HepG2 (cell line): Measurements from ENCODE around the gene RIPOR1. TPM values are rescaled to one million over a fixed set of nuclear protein-coding genes. Genes with fewer than 3 reads are reported as not detected.

ENCODE experiments used
- ARID3A ChIP-seq: IDR thresholded peaks from 2 replicates; pipeline ENCODE4 v1.6.1; 2012; ENCODE audit warnings: low read depth, low read length, improper control_type of control experiment
- CBX1 ChIP-seq: IDR thresholded peaks from one replicate; pipeline ENCODE4 v1.6.1; 2016; ENCODE audit warnings: antibody characterized with exemption, low read depth
- EEA1 ChIP-seq: sonication (generic); formaldehyde crosslinking; IDR thresholded peaks from 2 replicates; pipeline ENCODE4 v1.5.1; 2020; ENCODE audit warnings: mild to moderate bottlenecking, missing genetic modification reagents, borderline replicate concordance
- GABPA ChIP-seq, 2 experiments: IDR thresholded peaks; 2 replicates each; pipeline ENCODE4 v1.6.1; 2011 to 2016; ENCODE audit warnings: low read depth in 2 of 2, low read length in 1 of 2, missing biosample characterization in 1 of 2, missing genetic modification characterization in 1 of 2
- HIVEP1 ChIP-seq: sonication (generic); formaldehyde crosslinking; IDR thresholded peaks from 2 replicates; pipeline ENCODE4 v1.4.0; 2020; ENCODE audit warnings: mild to moderate bottlenecking, missing genetic modification reagents
- IRF2 ChIP-seq: IDR thresholded peaks from 2 replicates; pipeline ENCODE4 v1.6.1; 2018; ENCODE audit warnings: missing genetic modification reagents, missing compliant biosample characterization
- IRX3 ChIP-seq: sonication (generic); formaldehyde crosslinking; IDR thresholded peaks from 2 replicates; pipeline ENCODE4 v1.8.1; 2023; ENCODE audit warnings: mild to moderate bottlenecking, low read depth, missing genetic modification reagents, borderline replicate concordance
- KLF11 ChIP-seq: IDR thresholded peaks from 2 replicates; pipeline ENCODE4 v1.6.1; 2016; ENCODE audit warnings: missing compliant biosample characterization
- MED8 ChIP-seq: sonication (generic); formaldehyde crosslinking; IDR thresholded peaks from 2 replicates; pipeline ENCODE4 v1.8.1; 2023; ENCODE audit warnings: mild to moderate bottlenecking, missing genetic modification reagents; ENCODE audit not compliant: insufficient replicate concordance
- PHF21A ChIP-seq: sonication (generic); formaldehyde crosslinking; IDR thresholded peaks from 2 replicates; pipeline ENCODE4 v1.5.0; 2020; ENCODE audit warnings: mild to moderate bottlenecking, missing genetic modification reagents
- PRMT3 ChIP-seq: sonication (generic); formaldehyde crosslinking; IDR thresholded peaks from 2 replicates; pipeline ENCODE4 v1.8.1; 2022; ENCODE audit warnings: low read depth, mild to moderate bottlenecking, moderate library complexity, missing genetic modification reagents, borderline replicate concordance
- SIX1 ChIP-seq: sonication (generic); formaldehyde crosslinking; IDR thresholded peaks from 2 replicates; pipeline ENCODE4 v1.4.0; 2020; ENCODE audit warnings: missing genetic modification reagents, borderline replicate concordance
- SMYD3 ChIP-seq: sonication (generic); formaldehyde crosslinking; IDR thresholded peaks from 2 replicates; pipeline ENCODE4 v1.8.1; 2023; ENCODE audit warnings: mild to moderate bottlenecking, missing genetic modification reagents
- ZC3H13 ChIP-seq: sonication (generic); formaldehyde crosslinking; IDR thresholded peaks from 2 replicates; pipeline ENCODE4 v1.8.1; 2023; ENCODE audit warnings: mild to moderate bottlenecking, missing genetic modification reagents, moderate library complexity
- ZNF180 ChIP-seq: sonication (generic); formaldehyde crosslinking; IDR thresholded peaks from 2 replicates; pipeline ENCODE4 v1.4.0; 2020; ENCODE audit warnings: low read depth, missing genetic modification reagents, borderline replicate concordance
- ZNF3 ChIP-seq: IDR thresholded peaks from 2 replicates; pipeline ENCODE4 v1.7.0; 2017; ENCODE audit warnings: inconsistent platforms
- ZNF430 ChIP-seq: sonication (generic); formaldehyde crosslinking; IDR thresholded peaks from 2 replicates; pipeline ENCODE4 v1.9.0; 2021; ENCODE audit warnings: mild to moderate bottlenecking, missing genetic modification reagents
- ZNF567 ChIP-seq: sonication (generic); formaldehyde crosslinking; IDR thresholded peaks from 2 replicates; pipeline ENCODE4 v1.8.1; 2023; ENCODE audit warnings: mild to moderate bottlenecking, missing genetic modification reagents, borderline replicate concordance
- ZNF878 ChIP-seq: sonication (generic); formaldehyde crosslinking; IDR thresholded peaks from 2 replicates; pipeline ENCODE4 v1.8.1; 2023; ENCODE audit warnings: mild to moderate bottlenecking, missing genetic modification reagents, moderate library complexity
- polyA plus RNA-seq, 8 experiments: library from polyadenylated mRNA; depleted of rRNA in 3 of 8; stranded (reverse) in 7 of 8; unstranded in 1 of 8; fragments of >200 nt; fragmentation: Illumina TruSeq in 4 of 8; extraction: Trizol in 4 of 8; gene quantifications; 2 replicates each; pipeline versions ENCODE4 v1.2.1 to v1.2.3, GENCODE V29; 2011 to 2016; ENCODE audit warnings: low read depth in 4 of 8, missing spikeins in 1 of 8, mixed read lengths in 1 of 8; ENCODE audit not compliant: insufficient read depth in 1 of 8
- total RNA-seq, 5 experiments: library from RNA; depleted of rRNA; stranded (reverse); fragments of >200 nt; fragmentation: Illumina TruSeq; extraction: Trizol; gene quantifications; 2 replicates each; pipeline ENCODE4 v1.2.3, GENCODE V29; 2016; ENCODE audit warnings: low read depth in 1 of 5
- TF ChIP-seq, protein P1 (sequence below), 2 experiments: sonication (generic) in 1 of 2; formaldehyde crosslinking in 1 of 2; IDR thresholded peaks; 2 replicates each; pipeline versions ENCODE4 v1.5.1 to v1.6.1; 2011 to 2020; ENCODE audit warnings: borderline replicate concordance in 1 of 2, low read depth in 1 of 2, low read length in 1 of 2, mild to moderate bottlenecking in 1 of 2, missing genetic modification reagents in 1 of 2, moderate library complexity in 1 of 2
- TF ChIP-seq, protein P2 (sequence below), 2 experiments: sonication (generic) in 1 of 2; formaldehyde crosslinking in 1 of 2; IDR thresholded peaks; 2 replicates each; pipeline versions ENCODE4 v1.4.0 to v1.6.1; 2018 to 2020; ENCODE audit warnings: missing genetic modification reagents in 2 of 2, borderline replicate concordance in 1 of 2, low read depth in 1 of 2, mild to moderate bottlenecking in 1 of 2, missing biosample characterization in 1 of 2
- TF ChIP-seq, protein P3 (sequence below): sonication (generic); formaldehyde crosslinking; IDR thresholded peaks from 2 replicates; pipeline ENCODE4 v1.8.0; 2022; ENCODE audit warnings: low read depth, missing genetic modification reagents

RIPOR1 gene
- total and polyA plus RNA-seq, 2 of the 13 experiments (the other 11 are each of a cell fraction or from before 2014, with no cell fraction given), result 4.6 to 8.1 TPM

DNA sequence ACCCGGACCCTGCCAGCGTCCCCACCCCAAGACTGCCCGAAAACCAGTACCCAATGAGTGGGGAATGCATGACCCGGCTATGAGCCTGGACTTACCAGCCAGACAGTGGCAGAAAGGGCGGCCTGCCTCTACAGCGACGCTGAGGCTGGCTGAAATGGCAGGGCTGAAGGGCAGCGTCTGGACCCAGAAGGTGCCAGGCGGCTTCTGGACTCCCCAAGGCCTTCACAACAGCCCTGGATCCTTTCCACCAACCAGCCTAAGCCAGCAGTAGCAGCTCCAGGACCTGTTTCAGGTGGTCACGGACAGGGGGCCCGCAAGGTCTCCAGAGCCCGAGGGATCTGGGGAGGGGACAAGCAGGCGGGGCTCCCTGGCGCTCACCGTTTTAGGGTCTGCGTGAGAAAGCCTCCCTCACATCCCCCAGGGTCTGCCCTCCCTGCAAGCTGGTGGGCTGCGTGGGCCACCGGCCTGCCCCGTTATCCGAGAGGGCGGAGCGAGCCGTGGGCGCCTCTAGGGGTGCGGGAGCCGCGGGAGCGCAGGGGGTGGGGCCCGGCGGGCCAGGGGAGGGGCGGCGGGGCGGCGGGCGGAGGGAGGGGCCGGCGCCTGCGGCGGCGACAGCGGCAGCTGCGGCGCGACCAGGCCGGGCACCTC, at the start of gene RIPOR1 (continued):
- TF ChIP-seq, protein P1, sequence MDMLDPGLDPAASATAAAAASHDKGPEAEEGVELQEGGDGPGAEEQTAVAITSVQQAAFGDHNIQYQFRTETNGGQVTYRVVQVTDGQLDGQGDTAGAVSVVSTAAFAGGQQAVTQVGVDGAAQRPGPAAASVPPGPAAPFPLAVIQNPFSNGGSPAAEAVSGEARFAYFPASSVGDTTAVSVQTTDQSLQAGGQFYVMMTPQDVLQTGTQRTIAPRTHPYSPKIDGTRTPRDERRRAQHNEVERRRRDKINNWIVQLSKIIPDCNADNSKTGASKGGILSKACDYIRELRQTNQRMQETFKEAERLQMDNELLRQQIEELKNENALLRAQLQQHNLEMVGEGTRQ (IDR thresholded peaks at IDR 0.05; ENCODE audit: low read depth, low read length), result no peak
- TF ChIP-seq, protein P1 (CRISPR knock-in tag; IDR thresholded peaks at IDR 0.05; ENCODE audit: borderline replicate concordance), result no peak
- TF ChIP-seq ZNF3 (CRISPR knock-in tag) (no peak), SIX1 (no peak), GABPA (IDR thresholded peaks at IDR 0.05; ENCODE audit: low read depth, low read length) (no peak; the same call in 1 of the 2 replicates), GABPA (CRISPR knock-in tag; IDR thresholded peaks at IDR 0.05; ENCODE audit: low read depth) (no peak), HIVEP1 (peak; percentile 72; the same call in 1 of the 2 replicates), MED8 (no peak), SMYD3 (no peak), EEA1 (CRISPR knock-in tag) (0 out of 2 replicates have a peak, but pooled peaks have one; percentile 70), ZC3H13 (no peak), ZNF567 (CRISPR knock-in tag) (peak; percentile 66; the same call in 1 of the 2 replicates), KLF11 (CRISPR knock-in tag) (peak; percentile 70; the same call in 1 of the 2 replicates), PRMT3 (CRISPR knock-in tag) (no peak), IRX3 (no peak), CBX1 (no peak), ARID3A (no peak), IRF2 (CRISPR knock-in tag) (no peak), ZNF180 (CRISPR knock-in tag) (no peak), ZNF878 (CRISPR knock-in tag) (no peak), PHF21A (CRISPR knock-in tag) (no peak), ZNF430 (CRISPR knock-in tag) (no peak)
- TF ChIP-seq, protein P2, sequence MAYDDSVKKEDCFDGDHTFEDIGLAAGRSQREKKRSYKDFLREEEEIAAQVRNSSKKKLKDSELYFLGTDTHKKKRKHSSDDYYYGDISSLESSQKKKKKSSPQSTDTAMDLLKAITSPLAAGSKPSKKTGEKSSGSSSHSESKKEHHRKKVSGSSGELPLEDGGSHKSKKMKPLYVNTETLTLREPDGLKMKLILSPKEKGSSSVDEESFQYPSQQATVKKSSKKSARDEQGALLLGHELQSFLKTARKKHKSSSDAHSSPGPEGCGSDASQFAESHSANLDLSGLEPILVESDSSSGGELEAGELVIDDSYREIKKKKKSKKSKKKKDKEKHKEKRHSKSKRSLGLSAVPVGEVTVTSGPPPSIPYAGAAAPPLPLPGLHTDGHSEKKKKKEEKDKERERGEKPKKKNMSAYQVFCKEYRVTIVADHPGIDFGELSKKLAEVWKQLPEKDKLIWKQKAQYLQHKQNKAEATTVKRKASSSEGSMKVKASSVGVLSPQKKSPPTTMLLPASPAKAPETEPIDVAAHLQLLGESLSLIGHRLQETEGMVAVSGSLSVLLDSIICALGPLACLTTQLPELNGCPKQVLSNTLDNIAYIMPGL (CRISPR knock-in tag; IDR thresholded peaks at IDR 0.05; ENCODE audit: borderline replicate concordance in 1 of 2, low read depth in 1 of 2), result peak; percentile 22 to 49; a peak in 2 of 4 replicates
- TF ChIP-seq, protein P3, sequence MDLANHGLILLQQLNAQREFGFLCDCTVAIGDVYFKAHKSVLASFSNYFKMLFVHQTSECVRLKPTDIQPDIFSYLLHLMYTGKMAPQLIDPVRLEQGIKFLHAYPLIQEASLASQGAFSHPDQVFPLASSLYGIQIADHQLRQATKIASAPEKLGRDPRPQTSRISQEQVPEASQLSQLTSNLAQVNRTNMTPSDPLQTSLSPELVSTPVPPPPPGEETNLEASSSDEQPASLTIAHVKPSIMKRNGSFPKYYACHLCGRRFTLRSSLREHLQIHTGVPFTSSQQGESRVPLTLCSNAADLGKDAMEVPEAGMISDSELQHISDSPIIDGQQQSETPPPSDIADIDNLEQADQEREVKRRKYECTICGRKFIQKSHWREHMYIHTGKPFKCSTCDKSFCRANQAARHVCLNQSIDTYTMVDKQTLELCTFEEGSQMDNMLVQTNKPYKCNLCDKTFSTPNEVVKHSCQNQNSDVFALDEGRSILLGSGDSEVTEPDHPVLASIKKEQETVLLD (CRISPR knock-in tag), result peak; percentile 75; the same call in 1 of the 2 replicates
